Breast epithelium (tissue), 4 donors: ENCODE measurements around the gene OR51E1. TPM values are rescaled to one million over a fixed set of nuclear protein-coding genes. Genes with fewer than 3 reads are reported as not detected.

Source experiments
- DNase-seq, 2 donors: peaks; one replicate each; pipeline ENCODE4 v3.0.0-alpha.2; 2019; ENCODE audit warnings: low spot score in 2 of 2
- H3K27ac ChIP-seq, 2 donors: fragments of 200-600 bp; sonication (generic) in 1 of 2; one replicate each; pipeline ENCODE4 v1.5.1; 2016 to 2019; ENCODE audit warnings: mild to moderate bottlenecking in 1 of 2
- H3K27me3 ChIP-seq, 2 donors: fragments of 200-600 bp; sonication (generic) in 1 of 2; one replicate each; pipeline versions ENCODE4 v1.5.1 to v1.6.0; 2017 to 2019; ENCODE audit warnings: control low read depth in 1 of 2, mild to moderate bottlenecking in 1 of 2
- H3K36me3 ChIP-seq: fragments of 200-600 bp; one replicate; pipeline ENCODE4 v1.5.1; 2019
- H3K4me1 ChIP-seq, 2 donors: fragments of 200-600 bp; sonication (generic); one replicate each; pipeline ENCODE4 v1.5.1; 2016 to 2019; ENCODE audit warnings: control low read depth in 1 of 2
- H3K4me3 ChIP-seq, 3 donors: fragments of 200-600 bp; sonication (generic); 1 replicate in 2 of 3; 2 replicates in 1 of 3; pipeline ENCODE4 v1.5.1; 2016 to 2019; ENCODE audit warnings: mild to moderate bottlenecking in 3 of 3, moderate library complexity in 2 of 3
- H3K9me3 ChIP-seq, 2 donors: fragments of 200-600 bp; sonication (generic) in 1 of 2; one replicate each; pipeline ENCODE4 v1.5.1; 2016 to 2019; ENCODE audit warnings: control low read depth in 1 of 2
- CTCF ChIP-seq, 3 donors: fragments of 450-650 bp; IDR thresholded peaks; one replicate each; pipeline ENCODE4 v1.5.1; 2016 to 2017; ENCODE audit warnings: antibody characterized with exemption in 3 of 3, mild to moderate bottlenecking in 3 of 3, moderate library complexity in 3 of 3
- POLR2A ChIP-seq: fragments of 450-650 bp; IDR thresholded peaks from one replicate; pipeline ENCODE4 v1.6.1; 2016; ENCODE audit warnings: antibody characterized with exemption, mild to moderate bottlenecking, moderate library complexity
- POLR2AphosphoS5 ChIP-seq, 3 donors: sonication (generic); formaldehyde crosslinking; IDR thresholded peaks; one replicate each; pipeline ENCODE4 v1.6.1; 2017; ENCODE audit warnings: antibody characterized with exemption in 3 of 3
- intact Hi-C: fragments of 100-400 bp; cut with DNase I; formaldehyde crosslinking; loops from one replicate; pipeline ENCODE4 v1.15.1; 2023; ENCODE audit warnings: low total_unique reads
- total RNA-seq, 3 donors: library from RNA; depleted of rRNA; stranded (reverse); fragments of >200 nt; gene quantifications; one replicate each; pipeline ENCODE4 v1.1.0, GENCODE V29; 2016

Gene OR51E1
- total RNA-seq, 3 donors from 2014 or later = 0.29 to 0.33 (median 0.32) TPM

GRCh38 chr11:4697585-4697984, 53.8 kb downstream of the OR51E1 start, which contains the start of gene OR51E2:
Gene OR51E2, minus strand, starts transcription at chr11:4697853. Its CDS starts 15,142 bp downstream, at chr11:4682711.
- Histone ChIP-seq H3K9me3 (no peaks in the 10 kb centered on the region), H3K27ac (no peak within 1 kb of the TSS), H3K4me3 (no peak within 1 kb of the TSS), H3K36me3 (no peaks in the 10 kb centered on the region), H3K4me1 (no peaks in the 10 kb centered on the region), H3K27me3 (no peaks in the 10 kb centered on the region)
- no peak for DNase-seq
- TF ChIP-seq POLR2A = no peak
- TF ChIP-seq POLR2AphosphoS5 (IDR thresholded peaks at IDR 0.05) = no peak
- TF ChIP-seq CTCF (IDR thresholded peaks at IDR 0.05) = no peak
- intact Hi-C loops = no loop called here

DNA sequence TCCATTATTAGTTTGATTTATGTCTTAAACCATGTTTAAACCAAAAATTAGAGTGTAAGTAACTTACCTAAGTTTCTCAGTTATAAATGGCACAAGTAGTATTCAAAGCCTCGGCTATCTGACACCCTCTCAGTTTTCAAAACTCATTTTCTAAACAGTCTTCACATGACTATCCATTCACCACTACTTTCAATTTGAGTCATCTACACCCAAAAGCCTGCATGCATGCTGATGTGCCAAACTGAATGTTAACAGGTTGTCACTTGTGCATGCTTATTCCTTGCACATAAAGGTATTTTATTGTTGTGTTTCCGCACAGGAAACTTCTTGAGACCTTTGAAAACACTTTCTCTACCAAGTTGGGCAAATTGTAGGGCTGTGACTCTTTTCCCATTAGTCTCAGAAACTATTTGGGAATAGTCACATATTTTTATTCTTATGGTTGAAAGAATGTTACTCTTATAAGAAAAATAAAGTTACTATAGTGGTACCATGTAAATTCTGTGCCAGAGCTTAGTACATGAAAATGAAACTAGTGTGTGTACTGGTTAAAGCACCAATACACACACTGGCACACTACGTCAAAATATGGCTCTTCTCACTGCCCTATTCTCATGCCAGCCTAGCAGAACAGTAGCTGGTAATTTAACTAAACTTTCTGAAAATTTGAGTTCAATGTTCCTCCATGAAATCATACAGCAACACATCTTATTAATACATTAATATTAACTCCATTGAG, 56.1 kb downstream of the OR51E1 start:
- Histone ChIP-seq H3K27ac (no peak overlapping the region), H3K36me3 (no peaks in the 10 kb centered on the region), H3K4me3 (no peak overlapping the region), H3K27me3 (no peaks in the 10 kb centered on the region), H3K9me3 (no peaks in the 10 kb centered on the region), H3K4me1 (no peaks in the 10 kb centered on the region)
- TF ChIP-seq POLR2A (no peak), POLR2AphosphoS5 (IDR thresholded peaks at IDR 0.05) (no peak), CTCF (IDR thresholded peaks at IDR 0.05) (no peak)
- DNase-seq = no peak
- intact Hi-C loops = no loop called here

DNA sequence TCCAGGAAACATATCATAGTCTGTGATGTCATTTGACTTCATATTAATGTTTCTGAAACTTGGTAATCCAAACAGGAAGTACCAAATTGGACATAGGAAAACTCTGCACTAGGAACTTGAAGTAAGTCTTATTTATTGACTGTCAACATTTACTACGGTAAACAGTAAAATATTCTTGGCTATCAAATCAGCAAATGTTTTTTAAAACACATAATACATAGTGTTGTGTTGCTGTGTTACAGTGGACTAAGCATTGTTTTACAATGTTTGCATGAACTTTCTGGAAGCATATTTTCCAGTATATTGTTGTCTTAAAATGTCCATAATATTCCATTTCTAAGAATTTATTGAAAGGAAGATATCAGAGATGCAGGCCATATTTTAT, 56.6 kb downstream of the OR51E1 start:
- Histone ChIP-seq H3K36me3 (no peaks in the 10 kb centered on the region), H3K4me1 (no peaks in the 10 kb centered on the region), H3K27me3 (no peaks in the 10 kb centered on the region), H3K9me3 (no peaks in the 10 kb centered on the region), H3K4me3 (no peak overlapping the region), H3K27ac (no peak overlapping the region)
- intact Hi-C loops = no loop called here
- TF ChIP-seq CTCF (IDR thresholded peaks at IDR 0.05) (no peak), POLR2AphosphoS5 (IDR thresholded peaks at IDR 0.05) (no peak), POLR2A (no peak)
- no peak for DNase-seq

- Histone ChIP-seq H3K4me3 (no peak within 1 kb of the TSS), H3K36me3 (no peaks in the 10 kb centered on the region), H3K27me3 (no peaks in the 10 kb centered on the region), H3K4me1 (no peaks in the 10 kb centered on the region), H3K9me3 (no peaks in the 10 kb centered on the region), H3K27ac (no peak within 1 kb of the TSS)
- TF ChIP-seq CTCF (IDR thresholded peaks at IDR 0.05) (no peak), POLR2AphosphoS5 (IDR thresholded peaks at IDR 0.05) (no peak), POLR2A (no peak)
- no peak for DNase-seq
- intact Hi-C loops = no loop called here
Observed at GRCh38 chr11:4704054-4704789, 60.4 kb downstream of the OR51E1 start, which contains the start of gene MMP26. Gene MMP26, plus strand, starts transcription at chr11:4704784.

DNA sequence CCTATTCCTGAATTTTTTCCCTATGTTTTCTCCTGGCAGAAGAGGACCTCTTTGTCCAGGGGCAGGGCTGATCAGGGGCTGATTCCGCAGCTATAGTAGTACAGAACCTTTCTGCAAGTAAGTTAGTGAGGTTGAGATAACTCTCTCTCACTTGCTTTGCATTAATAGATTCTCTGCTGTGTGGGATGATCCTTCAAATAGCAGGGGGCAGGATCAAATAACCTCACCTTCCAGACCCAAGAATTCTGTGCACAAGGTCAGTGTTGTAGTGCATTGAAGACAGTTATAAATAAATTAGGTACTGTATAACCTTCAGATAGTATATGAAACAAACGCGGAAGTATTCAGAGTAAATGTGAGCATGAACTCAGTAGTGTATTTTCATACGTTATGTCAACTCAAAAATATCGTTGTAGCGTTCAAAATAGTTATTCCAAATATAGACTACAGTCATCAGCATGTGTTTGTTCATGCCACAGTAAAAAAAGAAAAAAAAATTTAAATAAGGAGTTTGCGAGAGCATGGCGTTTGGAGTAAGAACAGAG, 61.1 kb downstream of the OR51E1 start:
- Histone ChIP-seq H3K27me3 (peaks cover 0 to 2% of the 10 kb centered on the region in 2 donors), H3K9me3 (no peaks in the 10 kb centered on the region), H3K36me3 (no peaks in the 10 kb centered on the region), H3K4me3 (no peak overlapping the region), H3K27ac (no peak overlapping the region), H3K4me1 (no peaks in the 10 kb centered on the region)
- TF ChIP-seq CTCF (IDR thresholded peaks at IDR 0.05) (no peak), POLR2AphosphoS5 (IDR thresholded peaks at IDR 0.05) (no peak), POLR2A (no peak)
- intact Hi-C loops = no loop called here
- no peak for DNase-seq
